HCT116 (cell line): Measurements from ENCODE around the gene SORCS2.

Source experiments
- EZH2 ChIP-seq: fragments of 200-600 bp; sonication (generic); IDR thresholded peaks from 2 replicates; pipeline ENCODE4 v1.6.1; 2017; ENCODE audit warnings: antibody characterized with exemption, mixed run types
- JUND ChIP-seq: IDR thresholded peaks from 2 replicates; pipeline ENCODE4 v1.6.1; 2012
- POLR2A ChIP-seq: IDR thresholded peaks from 2 replicates; pipeline ENCODE4 v1.7.0; 2011; ENCODE audit warnings: borderline replicate concordance; ENCODE audit not compliant: insufficient read depth, insufficient read length; ENCODE audit errors: extremely low read depth
- SP1 ChIP-seq: IDR thresholded peaks from 2 replicates; pipeline ENCODE4 v1.6.1; 2012; ENCODE audit warnings: low read depth
- TCF7L2 ChIP-seq: IDR thresholded peaks from 2 replicates; pipeline ENCODE4 v1.7.0; 2011; ENCODE audit warnings: borderline replicate concordance, inconsistent platforms; ENCODE audit not compliant: insufficient read depth, insufficient read length; ENCODE audit errors: extremely low read depth
- YY1 ChIP-seq: IDR thresholded peaks from 2 replicates; pipeline ENCODE4 v1.6.1; 2011; ENCODE audit warnings: low read length, low read depth, moderate library complexity, mild to moderate bottlenecking; ENCODE audit not compliant: insufficient replicate concordance; ENCODE audit errors: extremely low read depth
- TF ChIP-seq, protein P1 (sequence below), 3 experiments: fragments of 200-600 bp in 1 of 3; sonication (generic) in 1 of 3; IDR thresholded peaks in 2 of 3; conservative IDR thresholded peaks in 1 of 3; 2 replicates each; pipeline ENCODE4 v1.5.1; 2012 to 2017; ENCODE audit warnings: low read depth in 2 of 3, low read length in 2 of 3, antibody characterized with exemption in 1 of 3, borderline replicate concordance in 1 of 3, control low read depth in 1 of 3, mild to moderate bottlenecking in 1 of 3, mixed read lengths in 1 of 3, mixed run types in 1 of 3, moderate library complexity in 1 of 3; ENCODE audit not compliant: insufficient read depth in 1 of 3

DNA sequence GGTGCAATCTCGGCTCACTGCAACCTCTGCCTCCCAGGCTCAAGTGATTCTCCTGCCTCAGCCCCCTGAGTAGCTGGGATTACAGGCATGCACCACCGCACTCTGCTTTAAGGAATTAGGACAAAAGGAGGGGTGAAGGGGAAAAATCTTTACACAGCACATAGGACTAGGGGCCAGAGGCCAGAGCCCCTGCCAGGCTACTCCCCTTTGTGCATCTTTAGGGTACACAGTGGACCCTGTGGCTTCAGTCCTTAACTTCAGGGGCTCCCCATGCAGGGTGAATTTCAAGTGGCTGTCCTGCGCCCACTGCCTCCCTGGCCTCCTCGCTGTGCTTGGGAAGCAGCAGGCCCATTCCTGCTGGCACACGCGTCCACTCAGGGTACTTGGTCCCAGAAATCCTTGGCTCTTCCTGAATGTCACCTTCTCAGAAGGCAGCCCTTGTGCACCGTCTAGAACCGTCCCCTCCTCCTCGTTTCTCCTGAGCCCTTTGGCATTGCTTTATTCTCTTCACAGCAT lies 381.3 kb downstream of the SORCS2 start:
- TF ChIP-seq, protein P1, sequence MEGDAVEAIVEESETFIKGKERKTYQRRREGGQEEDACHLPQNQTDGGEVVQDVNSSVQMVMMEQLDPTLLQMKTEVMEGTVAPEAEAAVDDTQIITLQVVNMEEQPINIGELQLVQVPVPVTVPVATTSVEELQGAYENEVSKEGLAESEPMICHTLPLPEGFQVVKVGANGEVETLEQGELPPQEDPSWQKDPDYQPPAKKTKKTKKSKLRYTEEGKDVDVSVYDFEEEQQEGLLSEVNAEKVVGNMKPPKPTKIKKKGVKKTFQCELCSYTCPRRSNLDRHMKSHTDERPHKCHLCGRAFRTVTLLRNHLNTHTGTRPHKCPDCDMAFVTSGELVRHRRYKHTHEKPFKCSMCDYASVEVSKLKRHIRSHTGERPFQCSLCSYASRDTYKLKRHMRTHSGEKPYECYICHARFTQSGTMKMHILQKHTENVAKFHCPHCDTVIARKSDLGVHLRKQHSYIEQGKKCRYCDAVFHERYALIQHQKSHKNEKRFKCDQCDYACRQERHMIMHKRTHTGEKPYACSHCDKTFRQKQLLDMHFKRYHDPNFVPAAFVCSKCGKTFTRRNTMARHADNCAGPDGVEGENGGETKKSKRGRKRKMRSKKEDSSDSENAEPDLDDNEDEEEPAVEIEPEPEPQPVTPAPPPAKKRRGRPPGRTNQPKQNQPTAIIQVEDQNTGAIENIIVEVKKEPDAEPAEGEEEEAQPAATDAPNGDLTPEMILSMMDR (IDR thresholded peaks at IDR 0.05 in 2 of 3, conservative IDR thresholded peaks at IDR 0.05 in 1 of 3; ENCODE audit: borderline replicate concordance in 1 of 3, insufficient read depth in 1 of 3, low read depth in 2 of 3, low read length in 2 of 3), result no peak
- no peak for TF ChIP-seq JUND
- TF ChIP-seq POLR2A, result no peak
- no peak for TF ChIP-seq TCF7L2
- no peak for TF ChIP-seq EZH2
- TF ChIP-seq YY1, result no peak
- TF ChIP-seq SP1, result no peak
